GM21723 (cell line): ENCODE data around the gene MAPK4.
"Not testable (repeated sequence)": the region's sequence is repeated elsewhere in the genome, so short reads cannot be mapped to it uniquely, and the experiment has no call there.

Experiments used
- ATAC-seq: cut with Tn5 transposase; IDR thresholded peaks from one replicate; pipeline ENCODE4 v1.9.1; 2021; ENCODE audit warnings: mild to moderate bottlenecking, moderate library complexity; ENCODE audit not compliant: unreplicated experiment

Gene MAPK4

GRCh38 chr18:50679056-50679455 is 119.2 kb downstream of the MAPK4 start:
- ATAC-seq: no peak

GRCh38 chr18:50679656-50680055 is 119.8 kb downstream of the MAPK4 start:
- no peak for ATAC-seq

DNA sequence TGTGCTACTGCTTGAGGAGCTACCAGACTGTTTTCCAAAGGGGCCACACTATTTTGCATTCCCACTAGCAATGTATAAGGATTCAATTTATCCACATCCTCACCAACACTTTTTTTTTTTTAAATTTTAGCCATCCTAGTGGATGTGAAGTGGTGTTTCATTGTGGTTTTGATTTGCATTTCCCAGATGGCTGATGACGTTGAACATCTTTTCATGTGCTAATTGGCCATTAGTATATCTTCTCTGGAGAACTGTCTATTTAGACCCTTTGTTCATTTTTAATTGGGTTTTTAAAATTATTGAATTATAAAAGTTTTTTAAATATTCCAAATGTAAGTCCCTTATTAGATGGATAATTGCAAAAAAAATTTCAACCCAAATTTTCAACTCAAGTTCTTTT is 121.1 kb downstream of the MAPK4 start:
- no peak for ATAC-seq

DNA sequence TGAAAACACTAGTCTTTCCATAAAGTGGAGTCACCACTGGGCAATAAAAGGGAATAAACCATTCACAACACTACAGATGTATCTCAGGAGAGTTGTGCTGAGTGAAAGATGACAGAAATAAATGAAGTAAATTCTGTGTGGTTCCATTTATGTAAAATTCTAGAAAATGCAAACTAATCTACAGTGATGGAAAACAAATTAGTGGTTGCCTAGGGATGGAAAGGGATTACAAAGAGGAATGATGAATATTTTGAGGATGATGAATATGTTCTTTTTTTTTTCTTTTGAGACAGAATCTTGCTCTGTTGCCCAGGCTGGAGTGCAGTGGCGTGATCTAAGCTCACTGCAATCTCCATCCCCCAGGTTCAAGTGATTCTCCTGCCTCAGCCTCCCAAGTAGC is 123.0 kb downstream of the MAPK4 start:
- ATAC-seq: no peak

GRCh38 chr18:50686409-50686808 is 126.5 kb downstream of the MAPK4 start:
- no peak for ATAC-seq

- no peak for ATAC-seq
Observed at GRCh38 chr18:50687491-50687890, 127.6 kb downstream of the MAPK4 start.

DNA sequence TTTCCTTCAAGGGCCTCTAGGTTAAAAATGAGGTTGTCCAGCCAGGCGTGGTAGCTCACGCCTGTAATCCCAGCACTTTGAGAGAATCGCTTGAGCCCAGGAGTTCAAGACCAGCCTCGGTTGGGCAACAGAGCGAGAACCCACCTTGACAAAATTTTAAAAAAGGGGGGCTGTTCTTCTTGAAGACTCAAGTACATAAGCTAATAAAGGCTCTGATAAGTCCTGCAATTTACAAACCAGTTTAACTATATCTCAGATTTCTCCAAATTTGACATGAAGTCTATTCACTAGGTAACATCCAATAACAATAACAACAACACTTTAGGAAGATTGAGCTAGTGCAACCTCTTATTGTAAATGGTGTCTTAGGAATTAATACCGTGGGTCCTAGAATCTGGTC is 129.7 kb downstream of the MAPK4 start:
- no peak for ATAC-seq

GRCh38 chr18:50694147-50694546 is 134.3 kb downstream of the MAPK4 start:
- no peak for ATAC-seq

GRCh38 chr18:50695431-50696176 is 135.7 kb downstream of the MAPK4 start:
- ATAC-seq: no peak

- no peak for ATAC-seq
Observed at GRCh38 chr18:50696436-50696835, 136.5 kb downstream of the MAPK4 start.

DNA sequence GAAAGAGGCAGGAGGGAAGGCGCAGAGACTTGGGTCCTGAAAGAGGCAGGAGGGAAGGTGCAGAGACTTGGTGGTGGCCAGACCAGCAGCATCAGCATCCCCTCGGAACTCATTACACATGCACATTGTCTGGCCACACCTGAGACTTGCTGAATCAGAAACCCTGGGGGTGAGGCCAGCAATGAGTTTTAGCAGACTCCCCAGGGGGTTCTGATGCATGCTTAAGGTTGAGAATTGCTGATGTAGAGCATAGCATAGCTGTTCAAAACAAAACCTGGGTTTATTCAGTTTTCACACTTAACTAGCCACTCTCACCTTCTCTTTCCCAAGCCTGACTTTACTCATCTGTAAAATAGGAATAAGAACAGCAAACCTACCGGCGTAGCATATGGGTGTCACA is 137.0 kb downstream of the MAPK4 start:
- peak; percentile 62 for ATAC-seq

DNA sequence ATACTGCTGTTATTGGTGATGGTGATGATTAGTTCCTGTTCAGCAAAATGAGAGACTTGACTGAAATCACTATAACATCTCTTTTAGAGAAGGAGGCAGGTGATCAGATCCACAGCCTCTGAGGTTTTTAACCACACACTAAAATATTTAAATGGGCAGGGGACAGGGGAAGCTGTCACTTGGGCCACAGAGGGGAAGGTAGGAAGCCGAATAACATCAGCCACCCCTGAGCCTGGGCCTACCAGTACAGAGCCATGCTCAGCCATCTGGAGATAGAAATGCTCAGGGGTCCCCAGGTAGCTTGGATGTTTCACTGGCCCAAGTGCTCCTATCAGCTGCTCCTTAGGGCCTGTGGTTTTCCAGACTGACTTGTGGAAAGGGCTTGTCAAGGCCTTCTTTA is 137.6 kb downstream of the MAPK4 start:
- ATAC-seq: peak; percentile 34

- ATAC-seq: no peak
Observed at GRCh38 chr18:50700245-50701165, 140.6 kb downstream of the MAPK4 start.

DNA sequence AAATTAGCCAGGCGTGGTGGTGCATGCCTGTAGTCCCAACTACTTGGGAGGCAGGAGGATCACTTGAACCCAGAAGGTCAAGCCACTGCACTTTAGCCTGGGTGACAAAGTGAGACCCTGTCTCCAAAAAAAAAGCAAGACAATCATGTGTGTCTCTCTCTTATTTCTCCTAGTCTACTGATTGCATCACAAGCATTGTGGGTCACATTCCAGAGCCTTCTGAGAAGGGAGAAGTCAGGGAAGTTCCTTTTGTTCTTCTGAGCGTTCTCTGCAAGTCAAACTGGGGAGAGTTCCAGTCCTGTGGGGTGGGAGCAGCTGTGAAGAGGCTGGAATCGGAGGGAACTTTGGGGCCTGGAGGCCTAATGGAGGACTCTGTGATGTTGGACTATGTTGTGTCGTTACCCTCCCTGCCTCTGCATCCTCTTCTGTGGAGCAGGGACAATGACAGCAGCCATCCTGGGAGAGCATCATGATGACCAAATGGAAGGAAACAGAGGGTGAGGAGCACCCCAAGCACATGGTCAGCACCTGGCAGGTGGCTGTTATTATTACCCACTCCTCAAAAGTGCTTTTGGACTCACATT is 144.6 kb downstream of the MAPK4 start:
- ATAC-seq: no peak

DNA sequence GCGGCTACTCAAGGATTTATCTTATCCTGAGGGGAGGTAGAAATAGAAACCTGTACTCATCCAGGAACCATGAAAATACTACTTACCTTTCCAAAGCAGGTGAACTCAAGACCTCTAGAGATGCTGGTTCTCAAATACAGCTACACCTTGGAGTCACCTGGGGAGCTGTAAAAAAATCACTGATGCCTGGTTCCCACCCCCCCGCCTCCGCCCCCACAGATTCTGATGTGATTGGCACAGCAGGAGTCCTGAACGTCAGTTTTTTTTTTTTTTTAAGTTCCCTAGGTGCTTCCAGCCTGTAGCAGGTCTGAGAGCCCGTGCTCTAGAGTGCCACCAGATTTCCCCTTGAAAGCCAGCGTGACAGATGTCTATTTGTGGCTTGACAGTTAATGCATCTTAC is 146.3 kb downstream of the MAPK4 start:
- no peak for ATAC-seq

DNA sequence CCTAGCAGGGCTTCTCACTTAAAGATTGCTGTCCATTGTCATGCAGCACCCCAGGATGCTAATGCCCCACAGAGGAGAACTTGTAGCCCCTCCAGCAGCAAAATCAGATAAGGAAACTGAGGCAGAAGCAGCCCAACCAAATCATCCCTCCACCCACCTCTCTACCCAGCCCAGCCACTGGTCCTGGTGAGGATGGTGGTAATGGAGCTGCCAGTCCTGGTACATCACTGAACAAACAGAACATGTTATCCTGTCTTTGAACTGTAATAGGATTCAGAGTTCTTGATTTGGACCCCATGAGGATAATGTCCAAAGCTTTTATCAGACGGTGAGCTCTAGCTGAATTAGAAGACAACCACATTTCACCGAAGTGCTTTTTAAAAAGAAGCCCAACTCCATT is 146.8 kb downstream of the MAPK4 start:
- ATAC-seq: no peak

- ATAC-seq: not testable (repeated sequence)
Observed at GRCh38 chr18:50707297-50707696, 147.4 kb downstream of the MAPK4 start.

GRCh38 chr18:50707855-50708469 is 148.1 kb downstream of the MAPK4 start:
- no peak for ATAC-seq

DNA sequence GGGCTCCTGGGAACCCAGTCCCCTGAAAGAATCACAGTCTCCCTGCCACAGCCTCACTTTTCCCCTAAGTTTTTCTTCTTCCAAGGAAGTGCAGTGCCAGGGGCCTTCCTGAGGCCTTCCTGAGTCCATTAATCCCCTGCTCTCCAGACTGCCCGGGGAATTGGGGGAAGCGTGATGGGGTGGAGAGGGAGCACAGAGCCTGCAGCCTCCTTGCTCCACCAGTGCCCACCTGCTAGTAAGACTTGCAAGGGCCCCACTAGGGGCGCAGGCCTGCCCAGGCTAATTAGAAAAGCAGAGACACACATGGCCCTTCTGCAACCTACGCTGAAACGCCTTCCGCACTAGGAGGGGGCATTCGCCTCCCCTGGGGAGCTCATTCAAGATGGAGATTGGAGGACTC is 149.3 kb downstream of the MAPK4 start:
- ATAC-seq: no peak

DNA sequence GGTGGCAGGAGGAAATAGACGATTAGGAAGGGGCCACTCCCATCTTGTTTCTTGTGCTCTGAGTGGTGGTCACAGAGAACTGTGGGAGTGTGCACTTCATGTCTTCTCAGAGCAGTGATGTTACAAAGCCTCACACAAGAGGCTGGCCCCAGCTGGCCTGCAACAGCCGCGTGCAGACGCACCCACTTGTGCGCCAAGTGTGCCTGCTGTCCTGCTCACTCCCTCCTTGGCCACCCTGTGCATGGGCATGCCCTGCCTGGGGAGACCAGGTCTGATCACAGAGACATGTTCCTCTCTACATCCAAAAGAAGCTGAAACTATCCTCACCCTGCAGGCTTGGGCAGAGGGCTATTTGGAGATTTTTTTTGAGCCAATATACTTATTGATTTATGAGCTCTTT is 151.5 kb downstream of the MAPK4 start:
- no peak for ATAC-seq

- no peak for ATAC-seq
Observed at GRCh38 chr18:50715919-50716318, 156.0 kb downstream of the MAPK4 start.
